Stimulated activated CD4-positive, alpha-beta T cell treated with anti-CD3 and anti-CD28 coated beads, Interleukin-15, amount 100 ng/mL, for 24 hours (primary cell): ENCODE measurements around the gene GSTM2.
A peak's percentile ranks its signal among the peaks of the same experiment; 100 is the strongest.

Experiments used
- DNase-seq: peaks from one replicate; pipeline ENCODE4 v3.0.0-alpha.2; 2020

Gene GSTM2

DNA sequence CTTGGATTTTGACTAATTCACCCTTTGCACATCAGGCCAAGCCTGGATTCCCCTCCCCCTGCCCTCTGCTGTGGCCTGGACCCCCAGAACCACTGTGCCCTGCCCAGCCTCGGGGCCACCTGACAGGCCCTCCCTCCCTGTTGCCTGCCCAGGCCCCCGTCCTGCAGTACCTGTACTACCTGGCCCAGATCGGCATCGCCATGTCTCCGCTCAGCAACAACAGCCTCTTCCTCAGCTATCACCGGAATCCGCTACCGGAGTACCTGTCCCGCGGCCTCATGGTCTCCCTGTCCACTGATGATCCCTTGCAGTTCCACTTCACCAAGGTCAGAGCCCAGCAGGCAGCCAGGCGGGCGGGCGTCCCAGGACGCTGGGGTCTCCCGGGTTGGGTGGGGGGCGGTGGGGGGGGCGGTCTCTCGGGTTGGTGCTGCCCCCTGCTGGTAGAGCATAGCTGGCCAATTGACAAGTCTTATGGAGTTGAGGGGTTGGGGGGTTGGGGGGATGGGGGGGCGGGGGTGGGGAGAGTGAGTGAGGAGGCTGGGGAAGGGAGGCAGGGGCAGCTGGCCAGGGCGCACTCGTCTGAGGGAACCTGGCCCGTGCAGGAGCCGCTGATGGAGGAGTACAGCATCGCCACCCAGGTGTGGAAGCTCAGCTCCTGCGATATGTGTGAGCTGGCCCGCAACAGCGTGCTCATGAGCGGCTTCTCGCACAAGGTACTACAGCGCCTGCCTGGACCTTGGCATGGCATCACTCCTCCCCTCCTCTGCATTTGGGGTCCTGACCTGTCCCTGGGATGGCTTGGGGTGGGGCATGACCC is 37.6 kb upstream of the GSTM2 start:
- peak; percentile 41 for DNase-seq

DNA sequence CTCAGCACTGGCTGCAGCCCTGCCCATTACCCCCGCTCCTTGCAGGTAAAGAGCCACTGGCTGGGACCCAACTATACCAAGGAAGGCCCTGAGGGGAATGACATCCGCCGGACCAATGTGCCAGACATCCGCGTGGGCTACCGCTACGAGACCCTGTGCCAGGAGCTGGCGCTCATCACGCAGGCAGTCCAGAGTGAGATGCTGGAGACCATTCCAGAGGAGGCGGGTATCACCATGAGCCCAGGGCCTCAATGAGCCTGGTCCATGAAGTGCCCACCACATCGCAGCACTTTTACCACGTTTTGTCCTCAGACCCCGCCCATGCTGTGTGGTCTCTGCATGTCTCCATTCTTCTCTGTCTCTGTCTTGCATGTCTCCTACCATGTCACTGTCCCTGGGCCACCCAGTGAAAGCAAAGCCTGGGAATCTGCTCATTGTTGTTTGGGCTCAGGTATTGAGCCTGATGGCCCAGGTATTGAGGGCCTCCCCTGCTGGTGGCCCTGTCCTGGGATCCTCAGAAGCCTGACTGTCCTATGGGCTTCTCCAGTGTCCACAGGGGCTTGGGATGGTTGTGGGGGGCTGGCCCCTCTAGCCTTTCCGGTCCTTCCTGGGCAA is 36.9 kb upstream of the GSTM2 start:
- no peak for DNase-seq

- no peak for DNase-seq
These were observed 36.0 kb upstream of the GSTM2 start for GRCh38 chr1:109631513-109632505.

DNA sequence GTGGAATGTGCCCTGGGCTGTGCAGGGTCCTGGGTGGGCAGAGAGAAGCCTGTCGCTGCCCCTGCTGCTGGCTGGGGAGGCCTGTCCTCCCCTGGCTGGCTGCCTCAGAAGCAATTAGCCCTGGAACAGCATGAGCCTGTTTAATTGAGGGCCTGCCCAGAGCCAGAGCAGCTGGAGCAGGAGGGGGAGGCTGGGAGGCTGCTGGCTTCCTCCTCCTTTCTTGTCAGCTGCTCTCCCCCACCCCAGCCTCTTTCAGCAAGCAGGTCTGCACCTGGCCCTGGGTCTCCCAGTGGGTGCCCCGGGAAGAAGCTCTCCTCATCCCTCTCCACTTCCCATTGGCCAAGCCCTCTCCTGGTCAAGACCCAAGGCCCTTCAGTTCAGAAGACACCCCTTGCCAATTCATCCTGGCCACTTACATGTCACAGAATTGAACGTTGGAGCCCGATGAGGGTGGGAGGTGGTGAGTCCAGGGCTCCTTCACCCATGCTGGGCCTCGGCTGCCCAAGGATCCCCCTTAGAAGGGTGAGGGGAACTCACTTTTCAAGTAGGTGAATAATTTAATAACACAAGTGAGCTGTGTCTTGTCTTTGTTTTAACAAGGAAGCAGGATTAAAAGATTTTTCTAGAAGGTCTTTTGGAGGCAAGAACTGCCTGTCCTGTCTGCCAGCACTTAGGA is 35.0 kb upstream of the GSTM2 start:
- no peak for DNase-seq

GRCh38 chr1:109634292-109634691 is 33.6 kb upstream of the GSTM2 start:
- DNase-seq, result no peak

- no peak for DNase-seq
These were observed 32.8 kb upstream of the GSTM2 start for GRCh38 chr1:109634771-109635750.

DNA sequence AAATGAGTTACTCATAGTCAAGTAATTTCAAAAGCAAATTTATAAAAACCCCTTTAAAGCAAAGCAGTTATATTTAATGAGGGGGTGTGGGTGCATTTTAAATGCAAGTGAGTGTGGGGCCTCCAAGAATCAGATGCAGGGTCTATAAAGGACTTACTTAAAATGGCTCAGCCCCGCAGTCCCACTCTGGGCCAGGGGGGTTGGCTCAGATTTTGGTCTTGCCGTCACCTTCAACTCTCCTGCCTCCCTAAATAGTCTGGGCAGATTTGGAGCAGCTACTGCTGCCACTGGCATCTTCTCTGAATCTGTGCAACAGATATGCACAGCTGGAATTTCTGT is 32.0 kb upstream of the GSTM2 start:
- no peak for DNase-seq

GRCh38 chr1:109636201-109636952 is 31.5 kb upstream of the GSTM2 start:
- no peak for DNase-seq

- no peak for DNase-seq
These were observed 30.4 kb upstream of the GSTM2 start for GRCh38 chr1:109637446-109637845.

- no peak for DNase-seq
These were observed 28.6 kb upstream of the GSTM2 start for GRCh38 chr1:109639063-109639840.

DNA sequence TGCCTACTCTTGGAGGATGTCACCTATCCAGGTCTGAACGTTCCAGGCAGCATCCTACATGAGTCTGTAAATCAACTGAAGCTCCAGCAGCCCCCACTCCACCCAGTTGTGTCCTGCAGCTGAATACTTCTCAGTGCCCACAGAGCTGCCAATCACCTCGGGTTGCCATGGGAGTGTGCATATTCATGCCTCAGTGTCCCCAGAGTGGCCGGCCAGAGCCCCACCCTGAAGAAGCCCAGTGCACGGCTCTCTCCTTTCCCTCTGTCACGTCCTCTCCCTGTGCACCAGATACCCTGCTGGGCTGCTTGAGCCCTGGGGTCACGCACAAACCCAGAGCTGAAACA is 28.0 kb upstream of the GSTM2 start:
- no peak for DNase-seq

DNA sequence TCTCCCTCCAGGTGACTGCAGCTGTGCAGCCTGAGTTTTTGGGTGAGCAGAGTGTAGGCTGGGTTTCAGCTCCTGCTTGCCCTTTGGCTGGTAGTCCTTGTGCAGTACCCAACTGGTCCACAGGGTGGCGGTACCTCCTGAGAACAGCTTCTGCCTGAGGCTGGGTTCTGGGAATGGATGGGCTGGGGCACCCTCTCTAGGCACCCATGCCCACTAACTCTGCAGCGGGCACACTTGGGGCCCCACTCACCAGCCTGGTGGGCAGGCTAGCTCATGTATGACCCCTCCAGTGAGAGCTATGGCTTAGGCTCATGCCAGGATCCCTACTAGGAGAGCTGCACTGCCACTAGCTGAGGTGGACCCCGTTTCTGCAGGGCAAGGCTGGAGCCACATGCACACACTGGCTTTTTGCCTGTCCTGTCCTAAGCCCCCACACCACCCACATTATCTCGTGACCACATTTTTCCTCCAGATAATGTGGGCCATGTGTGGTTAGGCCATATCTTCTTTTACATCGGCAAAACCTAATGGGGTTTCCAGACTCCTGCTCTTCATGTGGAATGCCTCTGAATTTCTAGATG is 27.5 kb upstream of the GSTM2 start:
- peak; percentile 95 for DNase-seq

- no peak for DNase-seq
These were observed 26.6 kb upstream of the GSTM2 start for GRCh38 chr1:109641078-109641740.

DNA sequence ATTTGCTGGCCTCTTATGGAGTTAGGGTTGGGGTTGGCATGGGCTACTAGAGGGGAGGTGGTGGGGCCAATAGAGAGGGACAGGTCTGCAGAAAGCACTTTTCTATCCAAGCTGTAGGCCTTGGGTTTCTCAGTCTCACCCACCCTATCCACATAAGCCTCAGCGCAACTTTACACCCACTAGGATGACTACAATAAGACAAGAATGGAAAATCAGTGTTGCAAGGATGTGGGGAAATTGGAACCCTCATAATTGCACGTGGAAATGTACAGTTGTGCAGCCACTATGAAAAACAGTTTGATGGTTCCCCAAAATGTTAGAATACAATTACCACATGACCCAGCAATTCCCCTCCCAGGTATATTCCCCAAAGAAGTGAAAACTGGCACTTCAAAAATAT is 26.0 kb upstream of the GSTM2 start:
- DNase-seq, result no peak

GRCh38 chr1:109642626-109643025 is 25.2 kb upstream of the GSTM2 start:
- DNase-seq, result no peak

DNA sequence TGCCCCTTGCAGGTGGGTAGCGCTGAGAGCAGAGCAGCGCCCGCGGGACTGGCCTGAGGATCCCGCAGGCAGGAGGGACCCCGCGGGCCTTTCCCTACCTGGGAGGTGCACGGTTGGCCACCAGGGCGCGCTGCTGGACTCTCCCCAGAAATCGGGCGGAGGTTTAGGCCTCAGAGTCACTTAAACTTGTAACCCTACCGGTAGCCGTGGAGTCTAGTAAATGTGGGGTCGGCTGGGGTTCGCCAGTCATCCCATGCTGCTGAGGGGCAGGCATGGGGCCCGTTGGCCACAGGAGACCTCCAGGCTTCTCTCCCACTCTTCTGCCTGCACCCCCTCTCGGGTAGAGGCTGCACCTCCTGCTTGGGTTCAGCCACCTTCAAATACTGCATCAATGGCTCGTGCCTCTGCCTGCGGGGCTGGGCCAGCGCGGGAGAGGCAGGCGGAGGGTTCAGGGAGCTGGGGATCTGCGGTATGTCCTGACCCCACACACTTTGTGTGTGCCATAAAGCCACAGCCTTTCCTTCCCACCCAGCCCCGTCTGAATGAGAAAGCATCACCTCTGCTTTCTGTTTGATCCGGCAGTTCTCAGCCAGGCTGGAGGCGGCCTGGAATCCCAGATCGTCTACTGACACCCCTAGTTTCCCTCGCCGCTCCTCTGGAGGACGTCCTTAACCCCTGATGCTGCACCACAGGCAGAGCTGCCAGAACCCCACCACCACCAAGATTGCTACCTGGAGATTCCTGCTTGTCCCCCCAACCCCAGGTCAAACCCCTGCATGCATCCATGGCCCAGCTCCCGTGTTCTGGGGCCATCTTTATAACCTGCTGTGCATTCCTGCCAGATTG is 24.2 kb upstream of the GSTM2 start:
- DNase-seq, result peak; percentile 92

GRCh38 chr1:109644670-109645069 is 23.2 kb upstream of the GSTM2 start:
- no peak for DNase-seq

DNA sequence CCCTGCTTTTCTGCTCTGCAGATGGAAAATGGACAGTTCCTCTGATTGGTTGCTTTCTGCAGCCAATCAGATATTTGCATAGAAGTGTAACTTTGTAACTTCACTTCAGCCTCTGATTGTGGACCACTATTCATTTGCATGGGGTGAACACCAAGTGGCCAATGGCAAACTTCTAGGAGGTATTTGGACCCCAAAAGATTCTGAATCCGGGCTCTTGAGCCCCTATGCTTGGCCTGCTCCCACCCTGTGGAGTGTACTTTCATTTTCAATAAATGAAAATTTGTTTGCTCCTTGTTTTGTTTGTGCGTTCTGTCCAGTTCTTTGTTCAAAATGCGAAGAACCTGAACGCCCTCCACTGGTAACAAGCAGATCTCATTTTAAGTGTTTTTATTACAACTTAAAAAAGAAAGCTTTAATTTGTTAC is 18.4 kb upstream of the GSTM2 start:
- no peak for DNase-seq
